NCI-H82 treated with DMSO at 0.1 percent for 48 hours (cell line): ENCODE data around the gene COG7.

Experiments used
- DNase-seq: peaks from one replicate; lab custom pipeline; 2025; ENCODE audit not compliant: unreplicated experiment; lab: John Stamatoyannopoulos, UW

COG7 gene

GRCh38 chr16:23362460-23363317, 90.3 kb downstream of the COG7 start:
- no peak for DNase-seq

- no peak for DNase-seq
Observed at GRCh38 chr16:23359092-23359760, 93.8 kb downstream of the COG7 start.

- no peak for DNase-seq
Observed at GRCh38 chr16:23357761-23358290, 95.2 kb downstream of the COG7 start.

- DNase-seq, result no peak
Observed at GRCh38 chr16:23356941-23357340, 96.0 kb downstream of the COG7 start.

GRCh38 chr16:23355106-23355670, 97.8 kb downstream of the COG7 start:
- DNase-seq, result no peak

GRCh38 chr16:23354246-23354645, 98.7 kb downstream of the COG7 start:
- no peak for DNase-seq

- DNase-seq, result no peak
Observed at GRCh38 chr16:23353440-23353839, 99.5 kb downstream of the COG7 start.

GRCh38 chr16:23351360-23351759, 101.6 kb downstream of the COG7 start:
- DNase-seq, result no peak

GRCh38 chr16:23348579-23349469, 104.2 kb downstream of the COG7 start:
- DNase-seq, result no peak

- DNase-seq, result no peak
Observed at GRCh38 chr16:23345237-23345636, 107.8 kb downstream of the COG7 start.

GRCh38 chr16:23343643-23344612, 109.1 kb downstream of the COG7 start:
- no peak for DNase-seq

GRCh38 chr16:23342083-23342640, 110.8 kb downstream of the COG7 start:
- DNase-seq, result no peak

- no peak for DNase-seq
Observed at GRCh38 chr16:23339787-23340186, 113.2 kb downstream of the COG7 start.
